ENCODE results near the gene HCFC1.

HCFC1 gene

DNA sequence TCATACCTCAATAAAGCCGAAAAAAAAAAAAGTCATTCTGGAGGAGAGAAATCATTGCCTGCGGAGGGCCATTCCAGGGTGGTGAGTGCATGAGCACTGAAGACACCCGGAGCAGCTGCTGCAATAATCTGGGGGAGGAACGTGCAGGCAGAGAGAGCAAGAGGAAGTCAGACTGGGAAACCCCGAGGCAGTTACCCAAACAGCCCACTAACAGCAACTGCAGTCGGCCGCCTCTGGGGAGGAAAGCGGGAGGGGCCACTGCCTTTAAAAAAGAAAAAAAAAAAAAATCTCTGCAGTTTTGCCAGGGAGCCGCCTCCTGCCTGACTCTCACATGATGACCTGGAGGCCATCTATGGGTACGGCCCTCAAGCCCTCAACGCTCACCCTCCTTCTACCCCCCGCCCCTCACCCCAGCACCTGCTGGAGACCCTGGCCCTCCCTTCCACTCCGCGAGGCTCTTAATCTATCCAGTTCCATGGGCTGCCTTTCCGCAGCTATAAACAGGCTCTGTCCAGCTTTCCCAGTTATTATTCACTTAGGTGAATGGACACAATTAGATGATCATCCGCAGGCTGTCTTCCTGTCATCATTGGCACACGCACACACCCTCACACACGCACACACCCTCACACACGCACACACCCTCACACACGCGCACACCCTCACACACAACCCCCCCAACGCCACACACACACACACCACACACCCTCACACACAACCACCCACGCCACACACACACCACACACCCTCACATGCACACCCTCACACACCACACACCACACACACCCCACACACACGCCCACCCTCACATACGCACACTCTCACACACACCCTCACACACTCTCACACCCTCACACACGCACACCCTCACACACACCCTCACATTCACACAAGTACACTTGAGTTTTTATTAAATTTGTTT is 70.5 kb downstream of the HCFC1 start:
- peak; percentile 82 for DNase-seq

DNA sequence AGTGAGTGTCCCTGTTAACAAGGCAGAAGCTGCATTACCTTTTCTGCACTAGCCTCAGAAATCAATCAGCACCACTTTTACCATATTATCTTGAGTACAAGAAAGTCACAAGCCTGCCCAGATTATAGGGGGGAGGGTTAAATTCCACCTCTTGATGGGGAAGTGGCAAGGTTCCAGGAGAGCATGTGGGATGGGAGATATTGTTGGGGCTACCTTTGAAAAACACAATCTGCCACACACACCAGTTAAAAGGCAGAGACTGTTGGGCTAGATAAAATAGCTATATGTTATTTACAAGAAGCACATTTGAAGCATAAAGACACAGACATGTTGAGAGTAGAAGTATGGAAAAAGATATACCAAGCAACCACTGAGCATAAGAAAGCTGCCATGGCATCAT is 73.7 kb downstream of the HCFC1 start:
- DNase-seq: no peak

Data from activated effector memory CD4-positive, alpha-beta T cell treated with anti-CD3 and anti-CD28 coated beads, Interleukin-2, amount 50 U/mL, for 16 hours (primary cell).